Prostate gland (tissue), 2 donors: ENCODE results near the gene SELENOH.
A peak's percentile ranks its signal among the peaks of the same experiment; 100 is the strongest.

Source experiments
- CTCF ChIP-seq, 4 experiments: fragments of 200-600 bp in 2 of 4; fragments of 450-650 bp in 2 of 4; sonication (generic) in 2 of 4; IDR thresholded peaks; 1 replicate in 3 of 4; 2 replicates in 1 of 4; pipeline ENCODE4 v1.5.1; 2016 to 2019; ENCODE audit warnings: antibody characterized with exemption in 4 of 4, mild to moderate bottlenecking in 2 of 4, moderate library complexity in 2 of 4
- POLR2A ChIP-seq: fragments of 450-650 bp; IDR thresholded peaks from one replicate; pipeline ENCODE4 v1.6.1; 2016; ENCODE audit warnings: antibody characterized with exemption, mild to moderate bottlenecking

- peak in 2 of 4 experiments; percentile 15 to 24 for TF ChIP-seq CTCF (IDR thresholded peaks at IDR 0.05)
- TF ChIP-seq POLR2A: peak; percentile 46
Observed at GRCh38 chr11:57711414-57712255, 29.7 kb upstream of the SELENOH start, which contains the start of gene MED19.
